Activated CD8-positive, alpha-beta memory T cell treated with anti-CD3 and anti-CD28 coated beads, Interleukin-2, amount 50 U/mL, for 48 hours (primary cell): ENCODE data around the gene HCN3.
"Not testable (repeated sequence)": the region's sequence is repeated elsewhere in the genome, so short reads cannot be mapped to it uniquely, and the experiment has no call there.

ENCODE experiments used
- DNase-seq: peaks from one replicate; pipeline ENCODE4 v3.0.0-alpha.2; 2020

HCN3 gene

DNA sequence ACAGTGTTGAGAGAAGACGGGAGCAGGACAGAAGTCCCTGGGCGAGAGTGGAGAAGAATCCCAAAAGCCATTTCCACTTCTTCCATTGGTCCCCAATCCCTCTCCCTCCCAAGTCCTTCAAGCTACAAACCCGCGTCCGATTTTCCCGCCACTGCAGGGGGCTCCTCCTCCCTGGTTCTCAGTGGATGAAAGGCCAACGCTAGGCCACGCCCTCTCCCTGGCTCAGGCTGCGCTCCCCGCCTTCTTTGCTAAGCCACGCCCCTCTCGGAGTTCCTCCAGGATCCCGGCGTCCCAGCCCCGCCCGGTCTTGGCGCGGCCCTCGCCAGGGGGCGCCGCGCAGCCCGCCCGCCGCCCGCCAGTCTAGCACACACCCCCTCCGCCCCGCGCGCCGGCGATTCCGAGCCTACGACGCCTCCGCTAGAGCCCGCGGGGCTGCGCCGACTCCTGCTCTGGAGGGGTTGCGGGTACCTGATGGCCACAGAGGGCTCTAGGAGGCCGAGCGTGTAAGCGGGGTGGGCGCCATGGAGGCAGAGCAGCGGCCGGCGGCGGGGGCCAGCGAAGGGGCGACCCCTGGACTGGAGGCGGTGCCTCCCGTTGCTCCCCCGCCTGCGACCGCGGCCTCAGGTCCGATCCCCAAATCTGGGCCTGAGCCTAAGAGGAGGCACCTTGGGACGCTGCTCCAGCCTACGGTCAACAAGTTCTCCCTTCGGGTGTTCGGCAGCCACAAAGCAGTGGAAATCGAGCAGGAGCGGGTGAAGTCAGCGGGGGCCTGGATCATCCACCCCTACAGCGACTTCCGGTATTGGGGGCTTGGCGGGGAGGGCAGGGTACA lies at the start of gene HCN3:
HCN3 (plus strand) TSS at position 394 of the 832 bp plus-strand sequence; CDS start at position 522, 128 bp downstream.
- DNase-seq = peak; percentile 96

DNA sequence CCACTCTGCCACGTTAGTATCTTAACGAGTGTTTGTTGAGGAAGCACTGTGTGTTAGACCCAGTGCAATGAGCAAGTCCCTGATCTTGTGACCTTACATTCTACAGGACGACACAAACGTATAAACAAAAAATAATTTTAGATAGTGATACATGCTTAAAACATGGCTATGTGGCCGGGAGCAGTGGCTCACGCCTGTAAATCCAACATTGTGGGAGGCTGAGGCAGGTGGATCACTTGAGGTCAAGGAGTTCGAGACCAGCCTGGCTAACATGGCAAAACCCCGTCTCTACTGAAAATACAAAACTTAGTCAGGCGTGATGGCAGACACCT lies 49.2 kb upstream of the HCN3 start:
- no peak for DNase-seq

DNA sequence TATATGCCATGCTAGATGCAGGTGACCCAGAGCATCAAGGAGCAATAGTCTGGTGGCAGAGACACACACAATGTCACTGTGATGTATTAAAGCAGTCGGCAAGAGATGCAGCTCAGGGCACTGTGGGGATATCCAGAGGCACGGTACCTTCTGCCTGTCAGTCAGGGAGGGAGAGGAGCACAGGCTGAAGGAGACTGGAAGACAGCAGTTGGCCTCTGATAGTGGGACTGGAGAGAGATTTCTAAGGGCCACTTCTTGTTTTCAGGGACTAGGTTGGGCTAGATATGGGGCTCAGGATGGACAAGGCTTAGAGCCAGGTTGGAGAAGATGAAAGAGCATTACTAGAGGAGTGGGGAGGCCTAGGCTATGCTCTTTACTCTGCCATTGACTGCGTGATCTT lies 46.0 kb upstream of the HCN3 start:
- DNase-seq = not testable (repeated sequence)

DNA sequence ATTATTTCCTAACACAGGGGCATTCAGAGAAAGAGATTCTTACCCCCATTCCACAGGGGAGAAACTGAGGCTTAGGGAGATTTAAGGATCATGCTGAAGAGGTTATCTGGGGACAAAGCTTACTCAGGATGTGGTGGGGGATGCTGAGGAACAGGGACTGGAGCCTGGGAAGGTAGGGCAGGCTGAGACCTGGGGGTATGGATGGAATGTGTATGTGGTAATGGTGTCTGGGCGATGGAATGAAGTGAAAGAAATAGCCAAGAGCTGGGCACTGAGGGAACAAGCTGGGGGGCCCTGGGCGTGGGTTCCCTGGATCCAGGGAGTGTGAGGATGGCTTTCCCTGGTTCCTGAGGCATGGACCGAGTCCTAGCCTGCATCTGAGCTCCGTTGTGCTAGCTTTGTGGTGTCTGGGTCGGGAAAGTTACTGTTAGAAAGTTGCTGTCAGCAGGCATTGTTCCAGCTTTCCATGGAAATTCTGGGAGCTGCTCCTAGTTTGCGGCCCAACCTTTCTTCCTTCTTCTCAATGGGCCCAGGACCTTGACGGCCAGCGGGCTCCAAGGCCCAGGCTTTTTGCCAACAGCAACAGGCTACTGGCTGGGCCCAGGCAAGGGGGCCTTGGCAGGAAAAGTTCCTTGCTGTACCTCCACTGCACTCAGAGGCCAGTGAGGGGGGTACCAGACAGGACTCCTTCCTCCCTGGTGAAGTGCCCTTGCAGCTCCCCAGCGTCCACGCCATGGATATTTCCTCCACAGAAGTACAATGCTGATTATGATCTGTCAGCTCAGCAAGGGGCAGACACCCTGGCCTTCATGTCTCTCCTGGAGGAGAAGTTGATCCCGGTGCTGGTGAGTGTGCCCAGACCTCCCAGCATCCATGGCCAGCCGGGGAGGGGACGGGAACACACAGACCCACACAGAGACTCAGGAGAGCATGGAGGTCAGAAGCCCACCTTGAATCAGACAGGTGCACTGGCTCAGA lies 45.0 kb upstream of the HCN3 start:
- DNase-seq = not testable (repeated sequence)

DNA sequence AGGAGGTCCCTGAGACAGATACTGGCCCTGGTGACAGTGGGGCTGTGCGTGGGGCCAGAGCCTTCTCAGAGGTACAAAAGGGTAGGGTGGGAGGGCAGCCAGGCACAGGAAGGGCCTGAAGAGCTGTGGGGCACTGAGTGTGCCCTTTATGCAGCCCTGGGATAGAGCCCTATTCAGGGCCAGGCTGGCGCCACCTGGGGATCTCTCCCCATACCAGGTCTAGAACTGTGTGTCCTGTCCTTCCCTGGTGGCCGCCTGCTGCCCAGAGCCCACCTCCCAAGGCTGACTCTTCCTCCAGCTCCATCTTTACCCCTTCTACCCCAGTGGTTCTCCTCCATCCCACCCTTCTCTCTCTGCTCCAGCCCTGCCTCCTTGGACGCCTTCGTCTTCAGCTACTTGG lies 43.8 kb upstream of the HCN3 start:
- DNase-seq = not testable (repeated sequence)

DNA sequence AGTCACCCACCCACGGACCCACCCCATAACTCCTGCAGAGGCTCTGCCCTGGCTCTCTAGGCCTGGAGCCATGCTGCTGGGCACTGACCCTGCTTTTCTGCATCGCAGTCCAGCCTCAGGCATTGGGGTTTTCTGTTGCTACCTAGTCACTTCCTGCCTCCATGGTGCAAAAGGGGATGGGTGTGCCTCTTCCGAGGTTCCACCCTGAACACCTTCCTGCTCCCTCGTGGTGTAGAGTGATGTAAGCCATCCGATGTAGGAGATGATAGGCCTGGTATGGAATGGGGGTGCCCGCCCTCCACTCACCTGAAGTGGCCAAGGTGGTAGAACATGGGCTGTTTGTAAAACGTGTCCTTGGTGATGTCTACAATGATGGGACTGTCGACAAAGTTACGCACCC lies 41.9 kb upstream of the HCN3 start:
- not testable (repeated sequence) for DNase-seq

DNA sequence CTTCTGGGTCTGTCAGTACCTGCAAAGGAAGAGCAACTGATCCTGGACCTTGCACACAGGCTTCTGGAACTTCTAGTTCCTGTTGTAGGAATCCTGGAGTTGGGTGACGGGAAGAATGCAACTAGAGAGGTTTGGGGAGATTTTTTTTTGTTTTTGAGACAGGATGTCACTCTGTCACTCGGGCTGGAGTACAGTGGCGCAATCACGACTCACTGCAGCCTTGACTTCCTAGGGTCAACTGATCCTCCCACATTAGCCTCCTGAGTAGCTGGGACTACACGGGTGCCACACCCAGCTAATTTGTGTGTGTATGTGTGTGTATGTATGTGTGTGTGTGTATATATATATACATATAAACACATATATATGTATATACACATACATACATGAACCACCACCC lies 40.8 kb upstream of the HCN3 start:
- no peak for DNase-seq

DNA sequence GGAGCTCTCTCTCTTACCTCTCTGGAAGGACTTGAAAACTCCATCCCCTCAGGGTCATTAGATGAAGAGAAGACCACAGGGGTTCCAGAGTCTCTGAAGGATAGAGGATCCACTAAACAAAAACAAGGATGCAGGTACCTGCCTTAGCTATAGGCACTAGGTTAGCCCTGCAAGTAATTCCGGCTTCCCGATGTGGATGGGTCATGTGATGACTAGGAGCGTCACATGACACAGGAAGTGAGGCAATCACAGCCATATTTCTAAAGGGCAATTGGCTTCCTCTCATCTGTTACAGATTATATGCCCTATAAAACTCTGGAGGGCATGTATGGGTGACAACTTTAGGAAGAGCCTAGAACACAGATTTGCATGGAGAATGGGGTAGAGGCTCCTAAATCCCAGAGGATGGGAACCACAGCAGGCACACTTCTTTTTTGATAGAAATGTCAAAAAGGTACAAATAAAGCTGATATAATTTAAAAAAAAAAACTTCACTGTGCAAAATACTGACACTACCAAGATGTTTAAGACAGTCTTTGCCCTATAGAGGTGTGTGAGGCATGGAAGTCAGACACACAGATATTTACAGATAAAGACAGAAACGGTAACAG lies 36.1 kb upstream of the HCN3 start:
- DNase-seq = peak; percentile 68

DNA sequence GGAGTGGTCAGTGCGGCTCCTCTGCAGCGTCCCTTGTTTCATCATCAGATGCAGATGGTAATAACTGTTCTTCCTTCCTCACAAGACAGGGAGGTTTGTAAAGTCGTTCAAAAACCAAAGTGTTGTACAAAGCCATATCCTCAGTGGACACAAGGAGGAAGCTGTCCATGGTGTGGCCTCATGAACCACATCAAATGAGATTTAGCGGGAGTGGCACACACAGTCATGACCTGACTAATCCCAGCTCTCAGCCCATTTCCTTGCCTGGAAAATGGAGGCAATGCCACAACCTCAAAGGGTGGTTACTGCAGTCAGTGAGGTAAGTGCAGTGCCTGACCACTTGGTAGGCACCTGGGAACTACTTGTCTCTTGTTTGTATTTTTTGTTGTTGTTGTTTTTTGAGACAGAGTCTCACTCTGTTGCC lies 35.4 kb upstream of the HCN3 start:
- DNase-seq = no peak

DNA sequence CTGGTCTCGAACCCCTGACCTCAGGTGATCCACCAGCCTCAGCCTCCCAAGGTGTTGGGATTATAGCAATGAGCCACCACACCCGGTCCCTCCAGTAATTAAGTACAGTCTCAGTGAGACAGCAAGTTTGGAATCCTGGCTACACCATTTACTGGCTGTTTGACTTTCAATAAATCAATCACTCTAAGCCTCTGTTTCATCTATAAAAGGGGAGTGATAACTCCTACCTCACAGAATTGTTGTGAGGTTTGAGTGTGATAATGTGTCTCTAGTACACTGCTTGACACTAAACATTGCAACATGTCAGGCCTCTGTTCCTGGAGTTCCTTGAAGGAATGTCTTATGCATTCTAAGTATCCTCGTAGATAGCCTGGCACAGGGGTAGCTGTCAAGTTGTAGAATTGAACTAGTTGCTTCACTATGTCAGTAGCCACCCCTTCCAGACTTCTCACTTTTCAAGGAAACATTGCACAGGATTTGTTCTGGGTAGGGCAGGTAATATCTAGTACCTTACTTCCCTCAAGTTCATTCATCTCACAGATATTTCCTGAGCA lies 34.4 kb upstream of the HCN3 start:
- no peak for DNase-seq

DNA sequence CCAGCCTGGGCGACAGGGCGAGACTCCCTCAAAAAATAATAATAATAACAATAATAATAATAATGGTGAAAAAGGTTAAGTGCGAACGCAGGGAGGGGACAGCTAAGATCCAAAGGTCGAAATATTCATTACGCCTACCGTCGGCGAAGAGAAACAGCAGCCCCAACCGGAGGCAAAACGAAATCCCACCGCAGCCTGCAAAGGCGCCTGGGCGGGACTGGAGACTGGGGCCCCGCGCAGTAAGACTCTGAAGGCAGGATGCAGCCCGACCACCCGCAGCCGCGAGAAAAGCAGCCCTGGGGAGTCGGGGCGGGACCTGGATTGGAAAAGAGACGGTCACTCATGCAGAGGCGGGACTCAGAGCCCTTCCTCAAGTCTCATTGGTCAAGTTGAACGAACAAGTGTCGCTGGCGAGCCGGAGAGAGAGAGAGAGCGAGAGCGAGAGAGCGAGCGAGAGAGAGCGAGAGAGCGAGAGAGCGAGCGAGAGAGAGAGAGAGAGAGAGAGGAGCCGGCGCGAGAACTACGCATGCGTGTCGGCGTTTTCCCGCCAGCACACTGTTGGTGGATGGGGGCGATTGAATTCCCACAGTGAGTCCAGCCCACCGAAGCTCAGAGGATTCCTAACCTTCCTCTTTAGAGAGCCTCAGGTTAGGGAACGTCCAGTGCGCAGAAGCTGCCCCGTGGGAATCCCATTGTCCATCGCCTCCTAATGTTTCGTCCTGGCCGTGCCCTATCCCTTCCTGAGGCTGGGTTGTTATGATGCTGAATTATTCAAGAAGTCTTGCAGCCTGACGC lies 32.7 kb upstream of the HCN3 start:
- DNase-seq = peak; percentile 96

DNA sequence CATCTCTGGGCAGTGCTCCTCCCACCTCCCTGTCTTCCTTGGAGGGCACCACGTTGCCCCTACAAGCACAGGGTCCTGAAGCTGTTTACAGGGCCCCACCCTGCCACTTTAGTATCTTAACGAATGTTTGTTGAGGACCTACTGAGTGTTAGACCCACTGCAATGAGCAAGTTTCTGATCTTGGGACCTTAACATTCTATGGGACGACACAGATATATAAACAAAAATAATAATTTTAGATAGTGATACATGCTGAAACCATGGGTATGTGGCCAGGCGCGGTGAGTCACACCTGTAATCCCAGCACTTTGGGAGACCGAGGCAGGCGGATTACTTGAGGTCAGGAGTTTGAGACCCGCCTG lies 32.1 kb upstream of the HCN3 start:
- DNase-seq = no peak

DNA sequence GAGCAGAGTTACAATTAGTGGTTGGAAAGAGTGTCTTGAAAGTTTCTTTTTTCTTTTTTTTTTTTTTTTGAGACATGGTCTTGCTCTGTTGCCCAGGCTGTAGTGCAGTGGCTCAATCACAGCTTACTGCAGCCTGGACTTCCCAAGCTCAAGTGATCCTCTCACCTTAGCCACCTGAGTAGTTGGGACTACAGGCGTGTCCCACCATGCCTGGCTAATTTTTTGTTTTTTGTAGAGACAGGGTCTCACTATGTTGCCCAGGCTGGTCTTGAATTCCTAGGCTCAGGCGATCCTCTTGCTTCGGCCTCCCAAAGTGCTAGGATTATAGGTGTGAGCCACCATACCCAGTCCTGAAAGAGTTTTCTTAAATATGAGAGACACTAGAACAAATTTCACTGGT lies 30.5 kb upstream of the HCN3 start:
- not testable (repeated sequence) for DNase-seq

DNA sequence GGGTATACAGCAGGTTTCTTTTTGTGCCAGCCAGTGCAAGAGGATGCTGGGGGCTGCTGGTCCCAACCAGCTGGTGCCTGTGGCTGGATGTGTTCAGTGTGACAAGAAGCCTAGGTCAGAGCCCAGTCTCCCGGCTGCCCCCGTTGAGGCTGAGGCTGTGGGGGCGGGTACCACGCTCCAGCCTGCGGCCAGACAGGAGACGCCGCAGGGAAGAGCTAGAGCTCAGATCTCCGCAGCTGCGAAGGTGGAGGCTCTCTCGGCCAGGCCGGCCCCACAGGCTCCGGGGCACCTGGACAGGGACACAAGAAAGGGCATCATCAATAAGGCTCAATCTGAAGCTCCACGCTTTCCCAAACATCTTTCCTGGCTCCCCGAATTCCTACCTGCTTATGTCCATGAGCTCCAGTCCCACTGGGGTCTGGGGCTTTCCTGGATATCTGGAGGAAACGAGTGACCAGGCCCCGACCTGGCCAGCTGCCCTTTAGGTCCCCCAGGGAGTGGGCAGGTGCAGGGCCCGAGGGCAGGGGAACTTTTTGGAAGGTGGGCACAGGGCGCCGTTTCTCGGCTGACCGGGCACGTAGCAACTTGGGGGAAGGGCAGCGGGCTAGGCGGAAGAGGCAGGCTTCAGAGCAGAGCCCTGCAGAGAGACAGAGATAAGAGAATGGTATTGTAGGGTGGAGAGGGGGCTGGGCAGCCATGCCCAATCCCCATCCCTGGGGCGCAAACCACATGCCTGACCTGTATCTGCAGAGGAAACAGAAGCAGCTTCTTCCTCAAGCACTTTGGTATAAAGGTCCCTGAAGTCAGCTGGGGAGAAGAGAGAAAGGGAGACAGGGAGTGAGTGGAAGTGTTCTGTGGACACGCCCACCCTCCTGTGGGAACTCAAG lies 29.4 kb upstream of the HCN3 start:
- DNase-seq = no peak

DNA sequence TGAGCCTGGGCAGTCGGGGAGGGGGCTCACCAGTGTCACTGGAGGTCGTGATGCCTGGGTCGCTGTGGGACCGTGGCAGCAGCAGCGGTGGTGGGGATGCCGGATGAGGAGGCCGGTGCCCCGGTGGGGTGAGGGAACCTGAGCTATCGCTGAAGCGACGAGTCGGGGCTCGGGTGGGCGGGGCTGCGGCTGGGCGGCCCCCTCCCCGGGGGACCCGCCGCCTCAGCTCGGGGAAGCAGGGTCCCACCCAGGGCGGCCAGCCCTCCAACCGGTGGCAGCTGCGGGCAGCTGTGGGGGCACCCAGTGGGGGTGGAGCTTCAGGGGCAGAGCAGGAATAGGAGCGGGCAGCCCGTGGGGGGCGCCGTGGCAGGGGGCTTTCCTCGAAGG lies 27.0 kb upstream of the HCN3 start:
- no peak for DNase-seq

DNA sequence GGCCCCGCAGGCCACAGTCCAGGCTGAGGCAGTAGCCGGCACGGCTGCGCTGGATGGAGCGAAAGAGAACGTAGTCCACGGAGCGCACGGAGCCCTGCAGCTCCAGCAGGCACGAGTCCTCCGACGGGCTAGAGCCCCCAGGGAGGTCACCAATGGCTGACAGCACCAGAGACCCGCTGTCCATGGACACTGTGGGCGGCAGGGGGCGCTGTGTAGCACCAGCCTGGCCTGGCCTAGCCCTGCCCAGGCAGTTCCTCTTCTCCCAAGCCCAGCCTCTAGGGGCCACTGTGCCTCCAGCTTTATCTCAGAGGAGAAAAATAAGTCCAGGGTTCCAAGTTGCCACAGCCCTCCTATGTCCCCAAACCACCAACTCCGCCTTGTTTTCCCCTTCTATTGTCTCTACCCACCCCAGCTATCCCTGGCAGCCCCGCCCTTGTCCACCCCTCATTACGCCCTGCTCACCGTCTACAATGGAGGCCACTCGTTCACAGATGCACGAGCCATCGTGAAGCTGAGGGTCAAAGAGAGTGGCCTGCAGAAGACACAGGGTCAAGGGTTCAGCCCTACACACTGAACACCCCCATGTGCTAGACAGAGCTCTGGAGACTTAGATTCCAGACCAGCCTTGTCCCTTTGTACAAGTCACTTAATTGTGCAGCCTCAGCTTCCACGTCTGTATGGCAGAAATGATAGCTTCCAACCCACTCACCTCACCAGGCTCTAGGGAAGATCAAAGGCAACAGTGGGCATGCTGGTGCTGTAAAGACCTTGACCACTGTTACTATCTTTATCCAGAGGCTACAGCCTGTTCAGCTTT lies 26.4 kb upstream of the HCN3 start:
- peak; percentile 100 for DNase-seq

DNA sequence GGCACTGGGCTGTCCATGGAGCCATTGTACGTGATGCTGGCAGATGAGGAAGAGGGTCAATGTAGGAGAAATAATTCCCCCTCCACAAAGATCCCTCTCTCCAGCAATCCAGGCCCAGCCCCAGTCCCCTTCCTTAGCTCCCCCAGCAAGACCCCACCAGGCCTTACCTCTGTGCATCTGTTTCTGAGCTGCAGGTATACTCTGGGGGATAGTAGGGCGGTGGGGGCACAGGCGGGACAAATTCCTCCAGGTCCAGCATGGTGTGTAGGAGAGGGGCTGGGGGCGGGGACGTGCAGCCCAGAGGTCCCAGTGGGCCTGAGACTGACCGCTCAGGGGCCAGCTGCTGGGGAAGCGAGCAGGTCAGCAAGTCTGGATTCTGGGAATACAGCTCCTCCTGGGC lies 25.7 kb upstream of the HCN3 start:
- DNase-seq = no peak

DNA sequence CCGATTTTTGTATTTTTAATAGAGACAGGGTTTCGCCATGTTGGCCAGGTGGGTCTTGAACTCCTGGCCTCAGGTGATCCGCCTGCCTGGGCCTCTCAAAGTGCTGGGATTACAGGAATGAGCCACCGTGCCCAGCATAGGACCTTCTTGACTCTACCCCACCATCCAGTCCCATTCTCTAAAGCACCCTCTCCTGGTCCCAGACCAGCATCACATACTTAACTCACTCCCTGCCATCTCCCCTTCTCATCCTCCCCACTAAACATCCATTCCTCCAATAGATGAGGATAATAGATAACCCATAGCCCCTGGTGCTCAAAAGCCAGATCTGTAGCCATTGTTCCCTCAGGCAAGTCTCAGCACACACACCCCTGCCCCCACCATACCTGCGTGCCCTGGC lies 24.1 kb upstream of the HCN3 start:
- DNase-seq = no peak

DNA sequence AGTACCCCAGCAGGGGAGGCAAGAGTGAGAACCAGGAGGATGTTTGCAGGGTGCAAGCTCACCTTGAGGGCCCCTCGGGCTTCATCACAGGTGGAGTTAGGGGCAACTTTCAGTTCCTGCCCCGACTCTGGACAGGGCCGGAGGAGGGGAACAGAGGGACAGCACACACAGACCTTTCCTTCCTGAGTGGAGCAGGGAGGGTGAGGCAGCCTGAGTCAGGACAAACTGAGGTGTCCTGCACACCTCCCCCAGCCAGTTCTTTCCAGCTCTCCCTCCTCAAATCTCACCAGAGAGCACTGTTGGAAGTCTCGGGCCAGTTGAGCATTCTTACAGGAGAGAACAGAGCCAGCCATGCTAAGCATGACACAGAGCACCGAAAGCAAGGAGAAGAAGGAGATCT lies 23.5 kb upstream of the HCN3 start:
- no peak for DNase-seq

DNA sequence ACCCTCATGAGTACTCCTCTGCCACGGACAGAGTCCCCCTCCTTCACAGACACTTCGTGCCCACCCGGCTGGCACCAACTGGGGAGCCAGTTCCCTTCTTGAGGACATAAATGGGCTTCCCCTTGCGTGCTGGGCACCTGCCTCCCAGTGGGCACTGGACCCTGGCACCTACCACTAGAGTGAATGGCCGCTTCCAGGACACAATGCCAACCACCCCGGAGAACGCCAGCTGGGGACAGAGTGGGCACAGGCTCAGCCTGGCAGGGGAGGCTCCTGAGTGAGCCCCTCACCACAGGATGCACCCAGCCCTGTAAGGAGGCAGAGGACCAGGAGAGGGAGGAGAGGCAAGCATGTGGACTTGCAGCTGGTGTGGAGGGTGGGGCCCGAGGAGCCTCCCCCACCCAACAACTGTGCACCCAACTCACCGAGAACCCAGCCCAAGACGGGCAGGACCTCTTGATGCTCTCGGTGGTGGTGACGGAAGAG lies 23.0 kb upstream of the HCN3 start:
- no peak for DNase-seq
